ENCODE data around the gene CTH. TPM values are rescaled to one million over a fixed set of nuclear protein-coding genes. Genes with fewer than 3 reads are reported as not detected.

CTH gene
- total RNA-seq, 1 experiment from 2014 or later, result 23.5 TPM

DNA sequence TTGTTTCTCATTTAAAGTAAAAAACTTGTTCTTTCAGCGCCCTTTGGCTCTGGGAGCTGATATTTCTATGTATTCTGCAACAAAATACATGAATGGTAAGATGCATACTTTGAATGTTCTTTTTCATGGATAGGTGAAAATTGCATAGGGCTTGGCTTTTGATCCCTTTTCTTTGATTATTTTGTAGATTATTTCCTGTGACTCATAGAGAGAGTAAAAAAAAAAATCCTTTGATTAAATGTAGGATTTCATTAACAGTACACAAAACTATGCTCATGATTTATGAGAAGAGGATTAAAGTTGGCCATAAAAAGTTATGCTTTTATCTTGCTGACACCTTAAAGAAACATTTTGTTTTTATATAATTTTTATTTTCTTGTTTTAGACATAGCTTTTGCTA lies 18.7 kb downstream of the CTH start:
- Histone ChIP-seq H3K27me3 (replicated peaks; ENCODE audit: insufficient read depth, low read depth, low read length, poor library complexity) (no peaks in the 10 kb centered on the region), H3K4me1 (ENCODE audit: insufficient read depth, low read length, poor library complexity, severe bottlenecking) (peaks cover 9% of the 10 kb centered on the region), H3K36me3 (ENCODE audit: insufficient read depth, low read length, poor library complexity, severe bottlenecking) (peaks cover 89% of the 10 kb centered on the region), H3K4me3 (ENCODE audit: low read depth, low read length, poor library complexity, severe bottlenecking) (no peak overlapping the region), H3K9me3 (ENCODE audit: low read depth, low read length, poor library complexity, severe bottlenecking) (no peaks in the 10 kb centered on the region), H3K27ac (ENCODE audit: low read depth, low read length, poor library complexity, severe bottlenecking) (no peak overlapping the region)
- POLR2A ChIA-PET (ENCODE audit: low non-redundant PET), result no interaction called here
- BruUV-seq (replicated peaks), result no TSS peak
- no peak for DNase-seq (ENCODE audit: low spot score)
- CTCF ChIA-PET, result no interaction called here
- TF ChIP-seq EZH2 (IDR thresholded peaks at IDR 0.05; ENCODE audit: borderline replicate concordance, low read depth, low read length, poor library complexity, severe bottlenecking) (no peak), CTCF (conservative IDR thresholded peaks at IDR 0.05; ENCODE audit: low read depth, low read length) (no peak)
- intact Hi-C loops (cut with micrococcal nuclease; ENCODE audit: unreplicated experiment), result loop anchor here (10.0 kb wide), 1 partner anchor 615 kb away; the partner anchor contains the start of gene PTGER3

GRCh38 chr1:70431317-70431716 lies 20.2 kb downstream of the CTH start:
- H3K27me3 ChIP-seq (replicated peaks; ENCODE audit: insufficient read depth, low read depth, low read length, poor library complexity), result no peaks in the 10 kb centered on the region
- H3K4me1 ChIP-seq (ENCODE audit: insufficient read depth, low read length, poor library complexity, severe bottlenecking), result peaks cover 9% of the 10 kb centered on the region
- peaks cover 89% of the 10 kb centered on the region for H3K36me3 ChIP-seq (ENCODE audit: insufficient read depth, low read length, poor library complexity, severe bottlenecking)
- no peak overlapping the region for H3K4me3 ChIP-seq (ENCODE audit: low read depth, low read length, poor library complexity, severe bottlenecking)
- no peak for DNase-seq (ENCODE audit: low spot score)
- BruUV-seq (replicated peaks), result no TSS peak
- H3K9me3 ChIP-seq (ENCODE audit: low read depth, low read length, poor library complexity, severe bottlenecking), result no peaks in the 10 kb centered on the region
- ChIA-PET CTCF (no interaction called here), POLR2A (ENCODE audit: low non-redundant PET) (no interaction called here)
- TF ChIP-seq CTCF (conservative IDR thresholded peaks at IDR 0.05; ENCODE audit: low read depth, low read length) (no peak), EZH2 (IDR thresholded peaks at IDR 0.05; ENCODE audit: borderline replicate concordance, low read depth, low read length, poor library complexity, severe bottlenecking) (no peak)
- intact Hi-C loops (cut with micrococcal nuclease; ENCODE audit: unreplicated experiment), result loop anchor here (10.0 kb wide), 1 partner anchor 613 kb away; the partner anchor contains the start of gene PTGER3
- no peak overlapping the region for H3K27ac ChIP-seq (ENCODE audit: low read depth, low read length, poor library complexity, severe bottlenecking)

- POLR2A ChIA-PET (ENCODE audit: low non-redundant PET), result no interaction called here
Observed at GRCh38 chr1:70431874-70432273, 20.8 kb downstream of the CTH start.

More at GRCh38 chr1:70431874-70432273, 20.8 kb downstream of the CTH start:
- CTCF ChIA-PET, result no interaction called here
- no peak for TF ChIP-seq CTCF (conservative IDR thresholded peaks at IDR 0.05; ENCODE audit: low read depth, low read length)
- TF ChIP-seq EZH2 (IDR thresholded peaks at IDR 0.05; ENCODE audit: borderline replicate concordance, low read depth, low read length, poor library complexity, severe bottlenecking), result no peak
- Histone ChIP-seq H3K4me3 (ENCODE audit: low read depth, low read length, poor library complexity, severe bottlenecking) (no peak overlapping the region), H3K9me3 (ENCODE audit: low read depth, low read length, poor library complexity, severe bottlenecking) (no peaks in the 10 kb centered on the region), H3K4me1 (ENCODE audit: insufficient read depth, low read length, poor library complexity, severe bottlenecking) (peaks cover 12% of the 10 kb centered on the region), H3K27me3 (replicated peaks; ENCODE audit: insufficient read depth, low read depth, low read length, poor library complexity) (no peaks in the 10 kb centered on the region), H3K36me3 (ENCODE audit: insufficient read depth, low read length, poor library complexity, severe bottlenecking) (peaks cover 83% of the 10 kb centered on the region), H3K27ac (ENCODE audit: low read depth, low read length, poor library complexity, severe bottlenecking) (no peak overlapping the region)
- intact Hi-C loops (cut with micrococcal nuclease; ENCODE audit: unreplicated experiment), result loop anchor here (10.0 kb wide), 1 partner anchor 613 kb away; the partner anchor contains the start of gene PTGER3
- no peak for DNase-seq (ENCODE audit: low spot score)
- BruUV-seq (replicated peaks), result no TSS peak
